ENCODE results near the gene MSRB1. TPM values are rescaled to one million over a fixed set of nuclear protein-coding genes. Genes with fewer than 3 reads are reported as not detected.
A peak's percentile ranks its signal among the peaks of the same experiment; 100 is the strongest.

MSRB1 gene
- 23.1 and 32.6 TPM in 2 replicates for polyA plus RNA-seq (2011; rRNA removed)
- 18.1 and 31.8 TPM in 2 replicates for polyA minus RNA-seq (2011; rRNA and poly(A)+ RNA removed)

GRCh38 chr16:1942810-1943726 is at the start of gene MSRB1:
Gene MSRB1 (minus strand): TSS chr16:1943199. CDS start chr16:1943156, 43 bp downstream.
- POLR2A ChIA-PET, result interaction anchor here (0.6 to 1.9 kb wide), 7 partner anchors 9 to 274 kb away, joined by 3 to 15 read pairs (median 5); partner anchors contain the start of gene RPS2

GRCh38 chr16:1991948-1992703 is 49.1 kb upstream of the MSRB1 start:
- ChIA-PET POLR2A (interaction anchor here (1.8 to 3.2 kb wide), 2 partner anchors 27 to 163 kb away, joined by 7 to 10 read pairs; partner anchors contain the start of genes RPS2 and TRAF7), CTCF (interaction anchor here (4.0 kb wide), 1 partner anchor 12 kb away, joined by 16 read pairs; no protein-coding TSS in a partner anchor)
- no peak for TF ChIP-seq CTCF (IDR thresholded peaks at IDR 0.05; ENCODE audit: low read depth, low read length)
- H3K4me3 ChIP-seq (ENCODE audit: low read depth, low read length), result peak overlapping the region; percentile 48
- peak; percentile 67 for DNase-seq (ENCODE audit: low read depth, low spot score)
- H3K27me3 ChIP-seq (ENCODE audit: control insufficient read depth, insufficient read depth, low read length), result peaks cover 21% of the 10 kb centered on the region
- H3K9me3 ChIP-seq (ENCODE audit: control insufficient read depth, insufficient read depth, low read length), result peaks cover 12% of the 10 kb centered on the region; the same call in 1 of the 2 replicates
- no peak overlapping the region for H3K27ac ChIP-seq (ENCODE audit: low read depth, low read length)

More at GRCh38 chr16:1942810-1943726, at the start of gene MSRB1:
- CTCF ChIA-PET, result interaction anchor here (1.2 kb wide), 1 partner anchor 80 kb away, joined by 3 read pairs; no protein-coding TSS in a partner anchor
- no peak for TF ChIP-seq CTCF (IDR thresholded peaks at IDR 0.05; ENCODE audit: low read depth, low read length)
- no peak within 1 kb of the TSS for H3K27ac ChIP-seq (ENCODE audit: low read depth, low read length)
- no peaks in the 10 kb centered on the region for H3K27me3 ChIP-seq (ENCODE audit: control insufficient read depth, insufficient read depth, low read length)
- H3K9me3 ChIP-seq (ENCODE audit: control insufficient read depth, insufficient read depth, low read length), result no peaks in the 10 kb centered on the region; the same call in 1 of the 2 replicates
- peak within 1 kb of the TSS; percentile 88 for H3K4me3 ChIP-seq (ENCODE audit: low read depth, low read length)
- peak; percentile 94 for DNase-seq (ENCODE audit: low read depth, low spot score)

- Histone ChIP-seq H3K27me3 (ENCODE audit: control insufficient read depth, insufficient read depth, low read length) (peaks cover 21% of the 10 kb centered on the region), H3K4me3 (ENCODE audit: low read depth, low read length) (peak overlapping the region; percentile 48), H3K27ac (ENCODE audit: low read depth, low read length) (no peak overlapping the region), H3K9me3 (ENCODE audit: control insufficient read depth, insufficient read depth, low read length) (peaks cover 12% of the 10 kb centered on the region; the same call in 1 of the 2 replicates)
- ChIA-PET CTCF (interaction anchor here (4.0 kb wide), 1 partner anchor 13 kb away, joined by 16 read pairs; no protein-coding TSS in a partner anchor), POLR2A (interaction anchor here (1.8 to 3.2 kb wide), 2 partner anchors 27 to 164 kb away, joined by 7 to 10 read pairs; partner anchors contain the start of genes RPS2 and TRAF7)
- no peak for TF ChIP-seq CTCF (IDR thresholded peaks at IDR 0.05; ENCODE audit: low read depth, low read length)
- DNase-seq (ENCODE audit: low read depth, low spot score), result no peak
Measured at GRCh38 chr16:1991588-1991947, 48.6 kb upstream of the MSRB1 start.

- ChIA-PET POLR2A (interaction anchor here (1.8 to 3.2 kb wide), 2 partner anchors 26 to 164 kb away, joined by 7 to 10 read pairs; partner anchors contain the start of genes RPS2 and TRAF7), CTCF (interaction anchor here (4.0 kb wide), 1 partner anchor 13 kb away, joined by 16 read pairs; no protein-coding TSS in a partner anchor)
- H3K4me3 ChIP-seq (ENCODE audit: low read depth, low read length), result no peak overlapping the region
Measured at GRCh38 chr16:1991135-1991551, 48.1 kb upstream of the MSRB1 start.

More at GRCh38 chr16:1991135-1991551, 48.1 kb upstream of the MSRB1 start:
- Histone ChIP-seq H3K27me3 (ENCODE audit: control insufficient read depth, insufficient read depth, low read length) (peaks cover 21% of the 10 kb centered on the region), H3K9me3 (ENCODE audit: control insufficient read depth, insufficient read depth, low read length) (peaks cover 12% of the 10 kb centered on the region; the same call in 1 of the 2 replicates), H3K27ac (ENCODE audit: low read depth, low read length) (no peak overlapping the region)
- DNase-seq (ENCODE audit: low read depth, low spot score), result no peak
- no peak for TF ChIP-seq CTCF (IDR thresholded peaks at IDR 0.05; ENCODE audit: low read depth, low read length)
